ENCODE measurements around the gene IRF2. TPM values are rescaled to one million over a fixed set of nuclear protein-coding genes. Genes with fewer than 3 reads are reported as not detected.

The IRF2 gene
- total RNA-seq, 2 donors from 2014 or later = 33.5 to 37.2 TPM

DNA sequence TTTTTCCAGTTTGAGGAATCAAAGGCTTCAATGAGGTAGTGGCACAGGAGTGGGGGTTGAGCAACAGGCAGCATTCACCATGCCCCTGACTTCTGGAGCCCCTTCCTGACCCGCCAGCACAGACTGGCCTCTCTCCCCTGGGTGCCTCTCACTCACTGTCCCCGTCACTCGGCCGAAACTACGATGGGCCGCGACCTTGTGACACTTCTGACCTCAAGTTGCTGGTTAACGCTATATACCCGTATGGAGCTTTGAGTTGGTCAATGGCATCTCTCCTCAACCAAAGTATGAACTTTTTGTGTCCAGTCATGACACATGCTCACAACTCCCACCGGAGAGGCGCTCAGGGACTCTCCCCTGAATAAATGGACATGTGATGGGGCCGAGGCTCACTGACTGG lies 72.1 kb downstream of the IRF2 start:
- Mint-ChIP-seq H3K4me3 (no peak overlapping the region), H3K36me3 (ENCODE audit: low read depth) (peaks cover 11% of the 10 kb centered on the region), H3K27ac (peak overlapping the region; percentile 61), H3K27me3 (no peaks in the 10 kb centered on the region), H3K4me1 (peaks cover 27% of the 10 kb centered on the region)
- no peaks in the 10 kb centered on the region for H3K9me3 ChIP-seq (ENCODE audit: control insufficient read depth, low read length, poor library complexity, severe bottlenecking)
- ATAC-seq = no peak
- no peak for DNase-seq

DNA sequence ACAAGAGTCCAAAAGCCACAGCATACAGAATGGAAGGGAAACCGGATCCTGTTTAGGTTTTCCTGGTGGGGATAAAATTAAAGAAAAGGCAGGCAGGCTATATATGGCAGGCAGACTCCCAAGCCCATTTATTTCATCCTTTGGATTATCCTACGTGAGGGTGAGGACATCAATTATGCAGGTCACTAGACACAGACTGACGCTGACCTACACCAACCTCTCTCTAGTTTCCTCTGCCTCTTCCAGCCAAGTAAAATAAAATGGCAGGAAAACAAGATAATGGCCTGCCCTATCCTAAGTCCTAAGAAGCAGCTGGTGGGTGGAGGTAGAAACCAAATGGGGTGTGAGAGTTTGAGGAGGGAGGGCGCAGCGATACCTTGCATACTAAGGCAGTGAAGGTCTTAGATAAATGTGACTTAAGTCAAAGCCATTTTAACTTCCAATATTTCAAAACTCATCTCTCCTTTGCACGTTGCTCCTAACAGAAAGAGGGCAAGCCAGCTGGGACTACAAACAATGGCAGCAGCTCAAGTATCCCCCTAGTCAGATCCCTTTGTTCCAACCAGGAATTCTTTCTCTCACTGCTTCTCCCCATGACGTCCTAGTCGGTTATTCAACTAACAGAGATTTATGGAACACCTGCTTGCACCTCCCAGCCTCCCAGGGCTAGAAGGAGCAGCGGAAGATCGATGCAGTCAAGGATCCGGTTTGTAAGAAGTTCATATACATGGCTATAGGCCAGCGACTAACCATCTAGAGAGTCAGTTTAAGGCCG lies 72.8 kb downstream of the IRF2 start:
- H3K27ac Mint-ChIP-seq = no peak overlapping the region
- H3K4me1 Mint-ChIP-seq = peaks cover 24% of the 10 kb centered on the region
- ATAC-seq = no peak
- H3K36me3 Mint-ChIP-seq (ENCODE audit: low read depth) = peaks cover 11% of the 10 kb centered on the region
- no peak for DNase-seq
- H3K9me3 ChIP-seq (ENCODE audit: control insufficient read depth, low read length, poor library complexity, severe bottlenecking) = no peaks in the 10 kb centered on the region
- no peaks in the 10 kb centered on the region for H3K27me3 Mint-ChIP-seq
- H3K4me3 Mint-ChIP-seq = no peak overlapping the region

DNA sequence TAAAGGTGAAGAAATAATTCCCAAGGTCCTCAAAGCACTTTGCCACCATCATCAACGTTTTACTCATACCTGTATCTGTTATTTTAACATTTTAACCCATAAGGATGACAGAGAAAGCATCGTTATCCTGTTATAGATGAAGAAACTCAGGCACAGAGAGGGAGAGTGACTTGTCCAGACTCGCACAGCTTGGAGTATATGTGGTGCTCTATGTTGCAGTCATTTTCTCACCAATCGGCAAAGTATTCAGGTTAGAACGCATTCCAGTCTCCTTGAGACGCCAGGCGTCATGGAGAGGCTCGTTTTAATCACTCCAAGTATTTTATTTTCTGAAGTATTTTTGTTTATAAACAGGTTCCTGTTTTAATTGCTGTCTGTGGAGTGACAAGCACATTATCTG lies 73.5 kb downstream of the IRF2 start:
- no peak for DNase-seq
- H3K36me3 Mint-ChIP-seq (ENCODE audit: low read depth) = peaks cover 11% of the 10 kb centered on the region
- ATAC-seq = no peak
- H3K27ac Mint-ChIP-seq = no peak overlapping the region
- H3K4me3 Mint-ChIP-seq = no peak overlapping the region
- no peaks in the 10 kb centered on the region for H3K9me3 ChIP-seq (ENCODE audit: control insufficient read depth, low read length, poor library complexity, severe bottlenecking)
- H3K27me3 Mint-ChIP-seq = no peaks in the 10 kb centered on the region
- H3K4me1 Mint-ChIP-seq = peaks cover 26% of the 10 kb centered on the region

DNA sequence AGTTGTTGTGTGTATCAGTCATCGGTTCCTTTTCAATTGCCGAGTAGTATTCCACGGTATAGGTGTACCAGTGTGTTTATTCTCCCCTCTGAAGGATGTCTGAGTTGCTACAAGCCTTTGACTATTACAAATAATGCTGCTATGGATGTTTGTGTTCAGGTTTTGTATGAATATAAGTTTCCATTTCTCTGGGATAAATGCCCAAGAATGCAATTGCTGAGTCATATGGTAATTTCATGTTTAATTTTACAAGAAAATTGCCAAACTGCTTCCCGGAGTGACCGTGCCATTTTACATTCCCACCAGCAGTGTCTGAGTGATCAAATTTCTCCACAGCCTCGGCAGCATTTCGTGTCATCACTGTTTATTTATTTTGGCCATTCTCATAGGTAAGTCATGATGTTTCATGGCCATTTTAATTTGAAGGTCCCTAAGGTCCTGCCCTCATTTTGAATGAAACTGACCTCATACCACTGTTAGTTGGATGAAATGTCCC lies 73.9 kb downstream of the IRF2 start:
- Mint-ChIP-seq H3K27me3 (no peaks in the 10 kb centered on the region), H3K27ac (peak overlapping the region; percentile 57), H3K36me3 (ENCODE audit: low read depth) (peaks cover 11% of the 10 kb centered on the region), H3K4me3 (no peak overlapping the region), H3K4me1 (peaks cover 23% of the 10 kb centered on the region)
- DNase-seq = no peak
- ATAC-seq = no peak
- H3K9me3 ChIP-seq (ENCODE audit: control insufficient read depth, low read length, poor library complexity, severe bottlenecking) = no peaks in the 10 kb centered on the region

DNA sequence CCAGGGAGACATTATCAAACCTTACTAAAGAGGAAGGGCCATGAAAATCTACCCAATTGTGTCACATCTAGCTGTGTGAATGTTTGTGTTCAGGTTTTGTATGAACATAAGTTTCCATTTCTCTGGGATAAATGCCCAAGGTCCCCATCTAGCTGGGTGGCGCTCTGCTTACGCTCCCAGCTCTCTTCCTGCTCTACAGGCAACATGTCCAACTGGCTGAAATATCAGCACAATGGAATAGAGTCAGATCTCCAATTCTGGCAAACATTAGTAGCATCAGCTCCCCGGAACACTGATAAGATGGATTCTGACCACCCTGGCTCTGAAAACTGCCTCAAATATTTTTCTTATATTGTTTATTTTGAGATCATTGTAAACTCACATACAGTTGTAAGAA lies 74.8 kb downstream of the IRF2 start:
- H3K27me3 Mint-ChIP-seq = no peaks in the 10 kb centered on the region
- H3K9me3 ChIP-seq (ENCODE audit: control insufficient read depth, low read length, poor library complexity, severe bottlenecking) = no peaks in the 10 kb centered on the region
- H3K27ac Mint-ChIP-seq = no peak overlapping the region
- DNase-seq = no peak
- ATAC-seq = no peak
- H3K4me1 Mint-ChIP-seq = peaks cover 22% of the 10 kb centered on the region
- H3K4me3 Mint-ChIP-seq = no peak overlapping the region
- H3K36me3 Mint-ChIP-seq (ENCODE audit: low read depth) = peaks cover 11% of the 10 kb centered on the region

DNA sequence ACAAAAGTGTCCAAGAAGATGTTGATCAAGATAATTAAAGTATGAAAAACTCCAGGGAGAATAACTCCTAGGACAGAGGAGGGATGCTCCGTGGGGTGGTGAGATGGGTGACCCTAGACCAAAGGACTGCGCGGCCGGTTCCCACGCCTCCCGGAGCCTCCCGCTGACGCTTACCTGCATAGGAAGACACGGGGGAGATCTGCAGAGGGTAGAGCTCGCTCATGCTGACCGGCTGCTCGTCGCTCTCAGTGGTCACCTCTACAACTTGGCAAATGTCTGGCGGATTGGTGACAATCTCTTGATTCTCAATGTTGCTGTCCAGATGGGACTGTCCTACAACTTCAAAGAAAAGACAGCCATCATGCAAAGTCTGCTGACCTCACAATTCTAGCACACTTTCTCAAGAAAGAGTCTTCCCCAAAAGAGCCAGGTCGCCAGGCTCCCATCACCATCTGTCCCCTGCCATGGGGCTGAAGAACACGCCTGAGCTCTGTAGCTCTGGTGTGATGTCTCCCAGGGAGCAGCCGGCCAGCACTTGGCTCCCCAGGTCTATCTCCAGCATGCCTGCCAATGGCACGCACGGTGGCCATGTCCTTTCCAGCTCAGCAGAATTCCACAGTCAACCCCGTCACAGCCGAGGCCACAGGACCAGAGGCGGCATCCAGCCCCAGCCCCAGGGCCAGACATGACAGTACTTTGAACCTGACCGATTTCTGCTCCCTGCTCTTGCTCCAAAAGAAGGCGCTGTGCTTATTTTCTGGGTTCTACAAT lies 75.4 kb downstream of the IRF2 start:
- no peak for ATAC-seq
- Mint-ChIP-seq H3K4me3 (no peak overlapping the region), H3K36me3 (ENCODE audit: low read depth) (peaks cover 11% of the 10 kb centered on the region), H3K27me3 (no peaks in the 10 kb centered on the region), H3K27ac (no peak overlapping the region), H3K4me1 (peaks cover 22% of the 10 kb centered on the region)
- DNase-seq = no peak
- no peaks in the 10 kb centered on the region for H3K9me3 ChIP-seq (ENCODE audit: control insufficient read depth, low read length, poor library complexity, severe bottlenecking)

DNA sequence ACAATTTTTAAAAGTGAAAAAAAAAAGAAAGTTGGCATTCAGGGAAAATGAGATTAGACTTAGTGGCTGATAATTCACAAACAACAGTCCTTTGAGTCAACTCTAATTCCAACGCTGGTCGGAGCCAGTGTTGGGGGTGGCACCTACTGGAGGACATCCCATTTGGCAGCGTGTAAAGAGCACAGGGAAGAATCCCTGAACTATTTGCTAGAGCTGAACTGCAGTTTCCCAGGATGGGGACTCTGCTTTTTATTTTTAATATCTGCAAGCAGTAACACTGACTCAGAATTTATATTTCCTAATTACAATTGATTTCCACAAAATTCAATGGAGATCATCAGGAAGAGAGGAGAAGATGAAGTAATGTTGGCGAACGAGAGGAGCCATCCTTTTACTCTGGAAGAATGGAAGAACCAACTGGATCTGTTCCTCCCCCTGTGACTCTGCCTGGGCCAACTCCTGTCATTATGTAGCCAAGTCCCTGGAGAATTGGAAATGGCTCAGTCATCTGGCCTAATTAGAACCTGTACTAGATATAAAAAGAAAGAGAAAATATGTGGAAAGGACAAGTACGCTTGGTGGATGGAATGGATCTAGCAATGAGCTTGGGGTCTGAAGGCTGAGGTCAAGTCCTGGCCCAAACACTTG lies 76.7 kb downstream of the IRF2 start:
- peak overlapping the region; percentile 54 for H3K27ac Mint-ChIP-seq
- H3K4me1 Mint-ChIP-seq = peaks cover 22% of the 10 kb centered on the region
- H3K36me3 Mint-ChIP-seq (ENCODE audit: low read depth) = peaks cover 13% of the 10 kb centered on the region
- DNase-seq = no peak
- no peak overlapping the region for H3K4me3 Mint-ChIP-seq
- no peaks in the 10 kb centered on the region for H3K27me3 Mint-ChIP-seq
- ATAC-seq = no peak
- no peaks in the 10 kb centered on the region for H3K9me3 ChIP-seq (ENCODE audit: control insufficient read depth, low read length, poor library complexity, severe bottlenecking)

DNA sequence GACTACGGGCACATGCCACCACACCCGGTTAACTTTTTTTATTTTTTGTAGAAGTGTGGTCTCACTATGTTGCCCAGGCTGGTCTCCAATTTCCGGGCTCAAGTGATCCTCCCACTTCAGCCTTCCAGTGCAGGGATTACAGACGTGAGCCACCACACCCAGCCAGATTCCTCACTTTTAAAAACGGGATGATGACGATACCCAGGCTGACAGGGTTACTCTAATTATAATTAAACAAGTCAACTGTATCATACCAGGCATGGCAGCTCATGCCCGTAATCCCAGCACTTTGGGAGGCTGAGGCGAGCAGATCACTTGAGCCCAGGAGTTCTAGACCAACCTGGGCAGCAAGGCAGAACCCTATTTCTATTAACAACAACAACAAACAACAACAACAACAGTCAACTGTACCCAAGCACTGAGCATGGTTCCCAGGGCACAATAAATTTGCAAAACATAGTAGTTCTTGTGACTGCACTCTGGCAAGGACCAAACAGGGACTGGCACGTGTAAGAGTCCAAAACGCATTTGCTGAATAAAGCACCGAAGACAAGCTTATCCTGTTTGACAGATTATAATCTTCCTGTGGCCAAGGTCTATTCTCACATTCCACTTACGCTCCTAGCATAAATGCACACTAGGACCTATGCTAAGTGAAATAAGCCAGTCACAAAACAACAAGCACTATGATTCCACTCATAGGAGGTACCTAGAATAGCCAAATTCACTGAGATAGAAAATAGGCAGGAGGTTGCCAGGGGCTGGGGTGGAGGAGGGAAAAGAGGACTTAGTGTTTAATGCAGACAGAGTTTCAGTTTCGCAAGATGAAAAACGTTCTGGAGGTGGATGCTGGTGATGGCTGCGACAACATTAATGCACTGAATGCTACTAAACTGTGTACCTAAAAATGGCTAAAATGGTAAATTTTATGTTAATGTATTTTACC lies 77.5 kb downstream of the IRF2 start:
- no peak overlapping the region for H3K4me3 Mint-ChIP-seq
- peaks cover 11% of the 10 kb centered on the region for H3K36me3 Mint-ChIP-seq (ENCODE audit: low read depth)
- peak overlapping the region; percentile 54 for H3K27ac Mint-ChIP-seq
- DNase-seq = no peak
- no peaks in the 10 kb centered on the region for H3K9me3 ChIP-seq (ENCODE audit: control insufficient read depth, low read length, poor library complexity, severe bottlenecking)
- H3K4me1 Mint-ChIP-seq = peaks cover 19% of the 10 kb centered on the region
- ATAC-seq = no peak
- no peaks in the 10 kb centered on the region for H3K27me3 Mint-ChIP-seq

DNA sequence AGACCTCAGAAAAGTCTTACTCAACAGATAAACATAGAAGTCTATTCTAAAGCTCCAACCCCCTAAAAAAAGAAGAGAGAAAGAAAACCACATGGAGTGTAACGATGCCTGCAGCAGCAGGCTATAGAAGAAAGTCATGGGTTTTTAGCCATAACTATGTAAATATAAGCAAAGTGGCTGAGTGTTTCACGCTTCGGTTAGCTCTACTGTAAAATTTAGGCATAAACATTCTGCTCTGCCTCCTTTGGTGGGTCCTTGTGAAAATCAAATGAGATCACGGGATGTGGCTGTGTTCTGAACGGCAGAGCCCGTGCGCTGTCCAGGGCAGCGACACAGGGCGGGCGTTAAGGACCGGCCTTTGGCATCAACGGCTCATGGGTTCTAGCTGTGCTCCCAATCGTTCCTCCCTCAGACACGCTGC lies 78.4 kb downstream of the IRF2 start:
- Mint-ChIP-seq H3K27me3 (no peaks in the 10 kb centered on the region), H3K4me1 (peaks cover 22% of the 10 kb centered on the region), H3K27ac (no peak overlapping the region), H3K36me3 (ENCODE audit: low read depth) (peaks cover 13% of the 10 kb centered on the region), H3K4me3 (no peak overlapping the region)
- DNase-seq (no peak), ATAC-seq (peak; percentile 59)
- H3K9me3 ChIP-seq (ENCODE audit: control insufficient read depth, low read length, poor library complexity, severe bottlenecking) = no peaks in the 10 kb centered on the region

DNA sequence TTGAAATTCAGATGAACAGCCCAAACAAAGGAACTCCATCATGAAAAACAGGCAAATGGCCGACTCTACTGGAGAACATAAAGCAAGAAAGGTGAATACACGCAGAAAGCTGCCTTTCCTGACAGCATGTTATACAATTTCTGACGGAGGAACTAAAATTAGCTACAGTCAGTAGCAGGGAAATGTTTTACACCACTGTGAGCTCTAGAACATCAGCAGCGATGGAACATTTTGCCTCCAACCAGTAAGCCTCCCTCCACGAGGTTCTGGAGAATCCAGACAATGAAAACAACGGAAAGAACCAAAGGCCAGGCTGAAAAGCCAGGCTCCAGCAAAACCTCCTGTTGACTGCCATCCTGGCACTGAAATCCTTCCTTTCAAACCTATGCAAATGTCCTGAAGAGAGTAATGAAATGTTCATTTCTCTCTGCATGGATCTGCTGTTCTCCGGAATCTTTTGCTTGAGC lies 78.9 kb downstream of the IRF2 start:
- Mint-ChIP-seq H3K36me3 (ENCODE audit: low read depth) (peaks cover 15% of the 10 kb centered on the region), H3K4me3 (no peak overlapping the region)
- DNase-seq = no peak

DNA sequence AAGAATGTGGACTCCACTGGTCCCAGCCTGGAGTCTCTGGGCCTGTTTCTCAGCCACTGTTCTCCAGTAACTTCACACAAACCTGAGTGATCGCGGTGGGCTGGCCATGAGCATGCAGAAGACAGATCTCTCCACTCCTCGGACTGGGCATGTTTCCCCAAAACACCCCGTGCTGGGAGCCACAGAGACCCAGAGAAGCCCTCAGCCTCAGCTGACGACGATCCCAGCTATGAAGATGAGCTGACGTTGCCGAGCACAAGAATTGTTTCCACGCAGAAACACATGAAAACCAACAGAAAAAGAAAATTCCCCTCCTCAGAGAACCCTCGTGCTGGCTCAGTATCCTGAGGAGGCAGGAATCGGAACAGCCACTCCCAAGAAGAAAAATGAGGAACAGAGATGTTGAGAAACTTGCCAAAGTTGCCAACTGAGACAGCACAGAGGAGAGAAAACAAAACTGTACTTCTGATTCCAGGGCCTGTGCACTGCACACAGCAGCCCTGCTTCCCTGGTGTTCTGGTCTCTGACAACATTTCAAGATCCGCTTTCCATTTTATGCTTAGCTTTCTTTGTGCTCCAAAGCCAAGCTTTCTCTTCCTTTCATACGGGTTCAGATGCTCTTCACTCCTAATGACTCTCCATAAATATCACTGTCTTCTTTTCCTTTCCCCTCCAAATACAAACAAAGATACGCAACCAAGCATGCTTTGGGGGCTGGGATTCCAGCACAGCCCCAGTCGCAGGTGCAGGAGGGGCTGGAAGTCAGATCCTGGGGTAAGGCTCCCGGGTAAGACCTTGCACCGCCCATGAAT lies 81.4 kb downstream of the IRF2 start:
- Mint-ChIP-seq H3K27ac (peak overlapping the region; percentile 86), H3K4me3 (no peak overlapping the region), H3K4me1 (peaks cover 17% of the 10 kb centered on the region), H3K36me3 (ENCODE audit: low read depth) (peaks cover 11% of the 10 kb centered on the region), H3K27me3 (no peaks in the 10 kb centered on the region)
- DNase-seq (no peak), ATAC-seq (peak; percentile 23)
- no peaks in the 10 kb centered on the region for H3K9me3 ChIP-seq (ENCODE audit: control insufficient read depth, low read length, poor library complexity, severe bottlenecking)

More for the DNA sequence above, 78.9 kb downstream of the IRF2 start:
- no peaks in the 10 kb centered on the region for H3K9me3 ChIP-seq (ENCODE audit: control insufficient read depth, low read length, poor library complexity, severe bottlenecking)
- Mint-ChIP-seq H3K27ac (peak overlapping the region; percentile 67), H3K4me1 (peaks cover 23% of the 10 kb centered on the region), H3K27me3 (no peaks in the 10 kb centered on the region)
- ATAC-seq = no peak

DNA sequence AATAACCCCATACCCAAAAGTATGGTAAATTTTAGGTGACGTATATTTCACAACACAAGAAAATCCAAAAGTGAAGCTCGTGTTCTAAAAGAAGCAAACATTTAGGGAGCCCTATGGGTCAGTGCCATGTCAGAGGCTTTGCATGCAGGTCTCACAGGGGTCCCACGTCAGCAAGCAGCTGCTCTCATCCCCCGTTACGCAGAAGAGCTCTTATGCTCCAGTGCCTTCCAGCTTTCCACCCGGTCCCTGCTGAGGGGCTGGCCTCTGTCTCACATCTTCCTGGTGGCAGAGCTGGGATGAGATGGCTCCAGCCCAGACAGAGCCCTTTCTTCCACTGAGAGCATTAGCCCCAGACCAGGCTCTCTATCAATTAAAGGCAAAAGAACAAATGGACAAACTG lies 82.0 kb downstream of the IRF2 start:
- Mint-ChIP-seq H3K4me1 (peaks cover 14% of the 10 kb centered on the region), H3K36me3 (ENCODE audit: low read depth) (peaks cover 11% of the 10 kb centered on the region), H3K27ac (peak overlapping the region; percentile 86), H3K27me3 (no peaks in the 10 kb centered on the region), H3K4me3 (no peak overlapping the region)
- H3K9me3 ChIP-seq (ENCODE audit: control insufficient read depth, low read length, poor library complexity, severe bottlenecking) = no peaks in the 10 kb centered on the region
- ATAC-seq = no peak
- DNase-seq = no peak

Data from T-helper 17 cell (primary cell).